ENCODE data around the gene SMCO3. TPM values are rescaled to one million over a fixed set of nuclear protein-coding genes. Genes with fewer than 3 reads are reported as not detected.

The SMCO3 gene
- total and polyA plus RNA-seq, 3 experiments from 2014 or later = not detected

Other genes with a start within 250 kb of the SMCO3 start
- under 1 TPM in 1 of 2 experiments, not detected in 1; 0.24 TPM for gene PLBD1, start 246.3 kb downstream of the SMCO3 start, total RNA-seq
- gene PLBD1, start 246.3 kb downstream of the SMCO3 start, polyA plus RNA-seq = not detected
- gene GUCY2C, start 117.6 kb downstream of the SMCO3 start, total RNA-seq = not detected
- gene GUCY2C, start 117.6 kb downstream of the SMCO3 start, polyA plus RNA-seq = not detected
- gene WBP11, start 10.7 kb downstream of the SMCO3 start, total RNA-seq = 100 to 1,000 TPM; 149 to 156 TPM
- 70.2 TPM for gene WBP11, start 10.7 kb downstream of the SMCO3 start, polyA plus RNA-seq
- 1 to 10 TPM; 3.1 TPM for gene C12orf60, start 10.5 kb downstream of the SMCO3 start, total RNA-seq
- 0.95 TPM for gene C12orf60, start 10.5 kb downstream of the SMCO3 start, polyA plus RNA-seq
- gene ART4, start 29.3 kb upstream of the SMCO3 start, total RNA-seq = not detected
- not detected for gene ART4, start 29.3 kb upstream of the SMCO3 start, polyA plus RNA-seq
- not detected for gene MGP, start 71.7 kb upstream of the SMCO3 start, total RNA-seq
- gene MGP, start 71.7 kb upstream of the SMCO3 start, polyA plus RNA-seq = not detected
- 1 to 10 TPM; 2.0 to 2.1 TPM for gene ERP27, start 124.4 kb upstream of the SMCO3 start, total RNA-seq
- gene ERP27, start 124.4 kb upstream of the SMCO3 start, polyA plus RNA-seq = 5.3 TPM
- gene ARHGDIB, start 147.4 kb upstream of the SMCO3 start, total RNA-seq = 100 to 1,000 TPM; 495 to 511 TPM
- gene ARHGDIB, start 147.4 kb upstream of the SMCO3 start, polyA plus RNA-seq = 2,936 TPM
- gene PDE6H, start 158.9 kb upstream of the SMCO3 start, total RNA-seq = not detected
- gene PDE6H, start 158.9 kb upstream of the SMCO3 start, polyA plus RNA-seq = not detected